Mesothelial cell of epicardium (in vitro differentiated cells): Measurements from ENCODE around the gene ADSL. TPM values are rescaled to one million over a fixed set of nuclear protein-coding genes. Genes with fewer than 3 reads are reported as not detected.
"Not testable (repeated sequence)": the region's sequence is repeated elsewhere in the genome, so short reads cannot be mapped to it uniquely, and the experiment has no call there.

Experiments used
- DNase-seq, 2 experiments: peaks; one replicate each; pipeline ENCODE4 v3.0.0; 2021; ENCODE audit warnings: low spot score in 2 of 2; ENCODE audit not compliant: unreplicated experiment in 2 of 2
- H3K27ac Mint-ChIP-seq: 2 replicates; pipeline ENCODE4 v1.8.0; 2021; ENCODE audit warnings: mixed read lengths
- H3K27me3 Mint-ChIP-seq: 2 replicates; pipeline ENCODE4 v1.8.0; 2021; ENCODE audit warnings: low read depth, mixed read lengths
- H3K36me3 Mint-ChIP-seq: 2 replicates; pipeline ENCODE4 v1.8.0; 2021; ENCODE audit warnings: mixed read lengths
- H3K4me1 Mint-ChIP-seq: 2 replicates; pipeline ENCODE4 v1.8.0; 2021; ENCODE audit warnings: mixed read lengths
- H3K4me3 Mint-ChIP-seq: 2 replicates; pipeline ENCODE4 v1.8.0; 2021; ENCODE audit warnings: mild to moderate bottlenecking, moderate library complexity, mixed read lengths
- H3K9me3 Mint-ChIP-seq: 2 replicates; pipeline ENCODE4 v1.8.0; 2021; ENCODE audit warnings: mixed read lengths
- total RNA-seq: library from RNA; stranded (reverse); gene quantifications from 3 replicates; pipeline ENCODE4 v1.2.1, GENCODE V29; 2021
- TF ChIP-seq, protein P1 (sequence below): fragments of 200-600 bp; sonication (generic); IDR thresholded peaks from one replicate; pipeline ENCODE4 v1.5.0; 2021; ENCODE audit warnings: antibody characterized with exemption; ENCODE audit not compliant: unreplicated experiment

Gene ADSL
- total RNA-seq, 1 donor from 2014 or later = 73.4 TPM

DNA sequence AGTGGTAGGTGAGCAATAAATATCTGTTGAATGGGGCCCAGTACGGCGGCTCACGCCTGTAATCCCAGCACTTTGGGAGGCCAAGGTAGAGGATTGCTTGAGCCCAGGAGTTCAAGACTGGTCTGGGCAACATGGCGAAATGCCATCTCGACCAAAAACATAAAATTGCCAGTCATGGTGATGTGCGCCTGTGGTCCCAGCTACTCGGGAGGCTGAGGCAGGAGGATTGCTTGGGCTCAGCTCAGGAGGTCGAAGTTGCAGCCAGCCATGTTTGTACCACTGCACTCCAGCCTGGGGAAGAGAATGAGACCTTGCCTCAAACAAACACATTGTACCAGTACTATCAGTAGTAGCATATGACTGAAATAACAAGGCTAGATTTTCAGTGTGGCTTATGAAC lies 28.3 kb downstream of the ADSL start:
- H3K27me3 Mint-ChIP-seq = no peaks in the 10 kb centered on the region
- no peak for DNase-seq
- no peaks in the 10 kb centered on the region for H3K9me3 Mint-ChIP-seq
- no peaks in the 10 kb centered on the region for H3K36me3 Mint-ChIP-seq
- H3K4me1 Mint-ChIP-seq = peaks cover 20% of the 10 kb centered on the region
- H3K4me3 Mint-ChIP-seq = no peak overlapping the region
- no peak overlapping the region for H3K27ac Mint-ChIP-seq
- TF ChIP-seq, protein P1, sequence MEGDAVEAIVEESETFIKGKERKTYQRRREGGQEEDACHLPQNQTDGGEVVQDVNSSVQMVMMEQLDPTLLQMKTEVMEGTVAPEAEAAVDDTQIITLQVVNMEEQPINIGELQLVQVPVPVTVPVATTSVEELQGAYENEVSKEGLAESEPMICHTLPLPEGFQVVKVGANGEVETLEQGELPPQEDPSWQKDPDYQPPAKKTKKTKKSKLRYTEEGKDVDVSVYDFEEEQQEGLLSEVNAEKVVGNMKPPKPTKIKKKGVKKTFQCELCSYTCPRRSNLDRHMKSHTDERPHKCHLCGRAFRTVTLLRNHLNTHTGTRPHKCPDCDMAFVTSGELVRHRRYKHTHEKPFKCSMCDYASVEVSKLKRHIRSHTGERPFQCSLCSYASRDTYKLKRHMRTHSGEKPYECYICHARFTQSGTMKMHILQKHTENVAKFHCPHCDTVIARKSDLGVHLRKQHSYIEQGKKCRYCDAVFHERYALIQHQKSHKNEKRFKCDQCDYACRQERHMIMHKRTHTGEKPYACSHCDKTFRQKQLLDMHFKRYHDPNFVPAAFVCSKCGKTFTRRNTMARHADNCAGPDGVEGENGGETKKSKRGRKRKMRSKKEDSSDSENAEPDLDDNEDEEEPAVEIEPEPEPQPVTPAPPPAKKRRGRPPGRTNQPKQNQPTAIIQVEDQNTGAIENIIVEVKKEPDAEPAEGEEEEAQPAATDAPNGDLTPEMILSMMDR = no peak

DNA sequence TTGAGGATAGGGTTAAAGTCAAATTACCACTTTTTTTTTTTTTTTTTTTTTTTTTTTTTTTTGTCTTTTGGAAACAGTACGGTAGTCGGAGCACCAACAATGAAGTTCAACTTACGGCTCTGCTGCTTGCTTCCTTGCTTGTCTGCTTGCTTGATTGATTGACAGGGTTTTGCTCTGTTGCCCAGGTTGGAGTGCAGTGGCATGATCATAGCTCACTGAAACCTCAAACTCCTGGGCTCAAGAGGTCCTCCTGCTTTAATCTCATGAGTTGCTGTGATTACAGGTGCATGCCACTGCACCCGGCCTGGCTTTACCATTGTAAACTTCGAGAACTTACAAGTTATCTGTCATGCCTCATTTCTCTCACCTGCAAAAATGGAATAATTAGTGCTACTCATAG lies 29.8 kb downstream of the ADSL start:
- peaks cover 17% of the 10 kb centered on the region for H3K4me1 Mint-ChIP-seq
- no peaks in the 10 kb centered on the region for H3K9me3 Mint-ChIP-seq
- H3K36me3 Mint-ChIP-seq = no peaks in the 10 kb centered on the region
- no peaks in the 10 kb centered on the region for H3K27me3 Mint-ChIP-seq
- no peak for DNase-seq
- H3K4me3 Mint-ChIP-seq = no peak overlapping the region
- TF ChIP-seq, protein P1 = no peak
- H3K27ac Mint-ChIP-seq = no peak overlapping the region

DNA sequence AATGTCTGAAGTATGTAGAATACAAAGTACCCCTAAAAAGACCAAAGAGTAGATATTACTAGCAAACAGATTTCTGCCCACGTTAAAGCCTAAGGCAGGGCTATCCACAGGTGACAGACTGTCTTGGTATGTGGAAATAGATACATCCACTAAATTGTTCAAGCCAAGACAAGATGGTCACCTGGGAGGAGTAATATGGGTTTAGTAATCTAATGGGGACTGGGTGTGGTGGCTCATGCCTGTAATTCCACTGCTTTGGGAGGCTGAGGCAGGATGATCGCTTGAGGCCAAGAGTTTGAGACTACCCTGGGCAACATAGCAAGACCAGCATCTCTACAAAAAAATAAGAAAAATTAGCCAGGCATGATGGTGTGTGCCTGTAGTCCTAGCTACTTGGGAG lies 31.6 kb downstream of the ADSL start:
- Mint-ChIP-seq H3K9me3 (no peaks in the 10 kb centered on the region), H3K36me3 (no peaks in the 10 kb centered on the region), H3K4me3 (no peak overlapping the region), H3K4me1 (peaks cover 5% of the 10 kb centered on the region), H3K27me3 (no peaks in the 10 kb centered on the region), H3K27ac (no peak overlapping the region)
- TF ChIP-seq, protein P1 = no peak
- no peak for DNase-seq

DNA sequence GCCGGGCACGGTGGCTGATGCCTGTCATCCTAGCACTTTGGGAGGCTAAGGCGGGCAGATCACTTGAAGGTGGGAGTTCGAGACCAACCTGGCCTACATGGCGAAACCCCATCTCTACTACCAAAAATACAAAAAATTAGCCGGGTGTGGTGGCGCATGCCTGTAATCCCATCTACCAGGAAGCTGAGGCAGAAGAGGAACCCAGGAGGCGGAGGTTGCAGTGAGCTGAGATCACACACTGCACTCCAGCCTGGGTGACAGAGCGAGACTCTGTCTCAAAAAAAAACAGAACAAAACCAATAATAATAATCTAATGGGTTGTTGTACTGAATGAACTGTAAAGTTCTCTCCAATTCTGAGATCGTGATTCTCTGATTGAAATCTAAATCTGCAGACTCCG lies 32.1 kb downstream of the ADSL start:
- H3K9me3 Mint-ChIP-seq, H3K4me1 Mint-ChIP-seq, H3K36me3 Mint-ChIP-seq, H3K27me3 Mint-ChIP-seq, H3K4me3 Mint-ChIP-seq, DNase-seq, H3K27ac Mint-ChIP-seq: not testable (repeated sequence)

DNA sequence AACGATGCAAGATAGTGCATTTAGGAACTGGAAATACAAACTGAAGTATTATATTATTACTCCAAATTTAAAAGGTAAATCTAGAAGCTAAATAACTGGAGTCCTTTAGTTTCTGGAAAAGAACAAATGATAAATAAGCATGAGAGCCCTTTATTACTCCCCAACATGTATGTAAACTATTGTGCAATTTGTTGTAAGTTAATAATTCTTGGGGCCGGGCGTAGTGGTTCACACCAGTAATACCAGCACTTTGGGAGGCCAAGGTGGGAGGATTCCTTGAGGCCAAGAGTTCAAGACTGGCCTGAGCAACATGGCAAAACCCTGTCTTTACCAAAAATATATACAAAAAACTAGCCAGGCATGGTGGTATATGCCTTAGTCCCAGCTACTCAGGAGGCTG lies 35.2 kb downstream of the ADSL start:
- H3K9me3 Mint-ChIP-seq = no peaks in the 10 kb centered on the region
- DNase-seq = no peak
- H3K27me3 Mint-ChIP-seq = no peaks in the 10 kb centered on the region
- H3K36me3 Mint-ChIP-seq = no peaks in the 10 kb centered on the region
- no peak overlapping the region for H3K4me3 Mint-ChIP-seq
- peaks cover 6% of the 10 kb centered on the region for H3K4me1 Mint-ChIP-seq
- H3K27ac Mint-ChIP-seq = no peak overlapping the region
- TF ChIP-seq, protein P1 = no peak

DNA sequence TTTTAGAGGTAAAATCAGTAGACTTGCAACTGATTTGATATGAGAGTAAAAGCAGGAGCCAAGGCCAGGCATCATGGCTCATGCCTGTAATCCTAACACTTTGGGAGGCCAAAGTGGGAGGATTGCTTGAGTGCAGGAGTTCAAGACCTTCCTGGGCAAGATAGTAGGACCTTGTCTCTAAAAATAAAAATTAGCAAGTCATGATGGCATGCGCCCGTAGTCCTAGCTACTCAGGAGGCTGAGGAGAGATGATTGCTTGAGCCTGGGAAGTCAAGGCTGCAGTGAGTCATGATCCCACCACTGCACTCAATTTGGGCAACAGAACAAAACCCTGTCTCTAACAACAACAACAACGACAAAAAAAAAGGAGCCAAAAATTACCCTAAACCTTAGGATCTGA lies 37.6 kb downstream of the ADSL start:
- peaks cover 3% of the 10 kb centered on the region for H3K36me3 Mint-ChIP-seq
- H3K27ac Mint-ChIP-seq = no peak overlapping the region
- no peak overlapping the region for H3K4me3 Mint-ChIP-seq
- TF ChIP-seq, protein P1 = no peak
- no peaks in the 10 kb centered on the region for H3K9me3 Mint-ChIP-seq
- no peak for DNase-seq
- peaks cover 27% of the 10 kb centered on the region for H3K4me1 Mint-ChIP-seq
- H3K27me3 Mint-ChIP-seq = no peaks in the 10 kb centered on the region
